ENCODE results near the gene TTYH3. TPM values are rescaled to one million over a fixed set of nuclear protein-coding genes. Genes with fewer than 3 reads are reported as not detected.

TTYH3 gene
- total RNA-seq, 1 donor from 2014 or later, result 250 TPM

Other genes starting within 250 kb of the TTYH3 start
- 26.9 TPM for gene CHST12, start 228.4 kb upstream of the TTYH3 start, total RNA-seq (ENCODE audit: unreplicated experiment)
- not detected for gene GRIFIN, start 155.6 kb upstream of the TTYH3 start, total RNA-seq (ENCODE audit: unreplicated experiment)
- gene LFNG, start 112.2 kb upstream of the TTYH3 start, total RNA-seq (ENCODE audit: unreplicated experiment), result 83.5 TPM
- 34.0 TPM for gene BRAT1, start 76.5 kb upstream of the TTYH3 start, total RNA-seq (ENCODE audit: unreplicated experiment)
- gene IQCE, start 73.0 kb upstream of the TTYH3 start, total RNA-seq (ENCODE audit: unreplicated experiment), result 9.6 TPM
- gene AMZ1, start 56.2 kb downstream of the TTYH3 start, total RNA-seq (ENCODE audit: unreplicated experiment), result 0.05 TPM
- 105 TPM for gene GNA12, start 212.3 kb downstream of the TTYH3 start, total RNA-seq (ENCODE audit: unreplicated experiment)

Measured in endothelial cell (in vitro differentiated cells).